HepG2 (cell line): ENCODE measurements around the gene RFFL. TPM values are rescaled to one million over a fixed set of nuclear protein-coding genes. Genes with fewer than 3 reads are reported as not detected.
A peak's percentile ranks its signal among the peaks of the same experiment; 100 is the strongest.

Experiments used
- ATF4 ChIP-seq, 2 experiments: fragments of 450-650 bp in 1 of 2; sonication (generic) in 1 of 2; formaldehyde crosslinking; IDR thresholded peaks; 2 replicates each; pipeline versions ENCODE4 v1.5.0 to v1.8.0; 2020 to 2022; ENCODE audit warnings: mild to moderate bottlenecking in 1 of 2, missing genetic modification reagents in 1 of 2
- GRHL1 ChIP-seq: sonication (generic); formaldehyde crosslinking; conservative IDR thresholded peaks from 2 replicates; pipeline ENCODE4 v1.8.0; 2022; ENCODE audit warnings: missing genetic modification reagents
- HDAC1 ChIP-seq: sonication (generic); formaldehyde crosslinking; IDR thresholded peaks from 2 replicates; pipeline ENCODE4 v1.5.1; 2020; ENCODE audit warnings: mild to moderate bottlenecking, missing genetic modification reagents
- HMGXB4 ChIP-seq, 2 experiments: sonication (generic) in 1 of 2; formaldehyde crosslinking in 1 of 2; IDR thresholded peaks; 2 replicates each; pipeline versions ENCODE4 v1.4.0 to v1.6.1; 2018 to 2020; ENCODE audit warnings: missing genetic modification reagents in 2 of 2, borderline replicate concordance in 1 of 2, low read depth in 1 of 2, mild to moderate bottlenecking in 1 of 2, missing biosample characterization in 1 of 2
- SNAPC4 ChIP-seq: sonication (generic); formaldehyde crosslinking; IDR thresholded peaks from 2 replicates; pipeline ENCODE4 v1.4.0; 2020; ENCODE audit warnings: mild to moderate bottlenecking, missing genetic modification reagents
- ZNF136 ChIP-seq: sonication (generic); formaldehyde crosslinking; IDR thresholded peaks from 2 replicates; pipeline ENCODE4 v1.8.1; 2022; ENCODE audit warnings: low read depth, mild to moderate bottlenecking, moderate library complexity, missing genetic modification reagents
- ZNF264 ChIP-seq: sonication (generic); formaldehyde crosslinking; IDR thresholded peaks from 2 replicates; pipeline ENCODE4 v1.4.0; 2020; ENCODE audit warnings: missing genetic modification reagents
- ZNF484 ChIP-seq: sonication (generic); formaldehyde crosslinking; IDR thresholded peaks from 2 replicates; pipeline ENCODE4 v1.5.1; 2020; ENCODE audit warnings: mild to moderate bottlenecking, low read depth, missing genetic modification reagents, borderline replicate concordance
- ZSCAN25 ChIP-seq: sonication (generic); formaldehyde crosslinking; IDR thresholded peaks from 2 replicates; pipeline ENCODE4 v1.8.0; 2022; ENCODE audit warnings: mild to moderate bottlenecking, missing genetic modification reagents
- ZUFSP ChIP-seq: sonication (generic); formaldehyde crosslinking; IDR thresholded peaks from 2 replicates; pipeline ENCODE4 v1.9.0; 2021; ENCODE audit warnings: missing genetic modification reagents, mild to moderate bottlenecking, borderline replicate concordance
- polyA plus RNA-seq, 8 experiments: library from polyadenylated mRNA; depleted of rRNA in 3 of 8; stranded (reverse) in 7 of 8; unstranded in 1 of 8; fragments of >200 nt; fragmentation: Illumina TruSeq in 4 of 8; extraction: Trizol in 4 of 8; gene quantifications; 2 replicates each; pipeline versions ENCODE4 v1.2.1 to v1.2.3, GENCODE V29; 2011 to 2016; ENCODE audit warnings: low read depth in 4 of 8, missing spikeins in 1 of 8, mixed read lengths in 1 of 8; ENCODE audit not compliant: insufficient read depth in 1 of 8
- total RNA-seq, 5 experiments: library from RNA; depleted of rRNA; stranded (reverse); fragments of >200 nt; fragmentation: Illumina TruSeq; extraction: Trizol; gene quantifications; 2 replicates each; pipeline ENCODE4 v1.2.3, GENCODE V29; 2016; ENCODE audit warnings: low read depth in 1 of 5
- TF ChIP-seq, protein P1 (sequence below): sonication (generic); formaldehyde crosslinking; IDR thresholded peaks from 2 replicates; pipeline ENCODE4 v1.5.0; 2020; ENCODE audit warnings: missing genetic modification reagents
- TF ChIP-seq, protein P2 (sequence below): sonication (generic); formaldehyde crosslinking; IDR thresholded peaks from 2 replicates; pipeline ENCODE4 v1.4.0; 2020; ENCODE audit warnings: missing genetic modification reagents; ENCODE audit errors: not compliant biosample characterization

Gene RFFL
- total and polyA plus RNA-seq, 2 of the 13 experiments (the other 11 are each of a cell fraction or from before 2014, with no cell fraction given): 24.3 to 48.6 TPM

GRCh38 chr17:34961093-34961911 is 102.2 kb downstream of the RFFL start, which contains the start of the genes CCT6B and ZNF830 (continued):
- TF ChIP-seq ZUFSP (CRISPR knock-in tag): no peak
- TF ChIP-seq ATF4 (CRISPR knock-in tag; IDR thresholded peaks at IDR 0.05): 0 out of 4 replicates have a peak, but pooled peaks of 1 of the 2 experiments have one; percentile 50
- no peak for TF ChIP-seq ZNF264 (CRISPR knock-in tag)
- TF ChIP-seq SNAPC4: peak; percentile 88; the same call in 1 of the 2 replicates
- no peak for TF ChIP-seq GRHL1 (CRISPR knock-in tag)
- TF ChIP-seq ZSCAN25 (CRISPR knock-in tag): no peak
- TF ChIP-seq, protein P1, sequence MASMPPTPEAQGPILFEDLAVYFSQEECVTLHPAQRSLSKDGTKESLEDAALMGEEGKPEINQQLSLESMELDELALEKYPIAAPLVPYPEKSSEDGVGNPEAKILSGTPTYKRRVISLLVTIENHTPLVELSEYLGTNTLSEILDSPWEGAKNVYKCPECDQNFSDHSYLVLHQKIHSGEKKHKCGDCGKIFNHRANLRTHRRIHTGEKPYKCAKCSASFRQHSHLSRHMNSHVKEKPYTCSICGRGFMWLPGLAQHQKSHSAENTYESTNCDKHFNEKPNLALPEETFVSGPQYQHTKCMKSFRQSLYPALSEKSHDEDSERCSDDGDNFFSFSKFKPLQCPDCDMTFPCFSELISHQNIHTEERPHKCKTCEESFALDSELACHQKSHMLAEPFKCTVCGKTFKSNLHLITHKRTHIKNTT (CRISPR knock-in tag): no peak
- TF ChIP-seq HMGXB4 (CRISPR knock-in tag; IDR thresholded peaks at IDR 0.05; ENCODE audit: borderline replicate concordance in 1 of 2, low read depth in 1 of 2): peak; percentile 57 to 75
- TF ChIP-seq, protein P2, sequence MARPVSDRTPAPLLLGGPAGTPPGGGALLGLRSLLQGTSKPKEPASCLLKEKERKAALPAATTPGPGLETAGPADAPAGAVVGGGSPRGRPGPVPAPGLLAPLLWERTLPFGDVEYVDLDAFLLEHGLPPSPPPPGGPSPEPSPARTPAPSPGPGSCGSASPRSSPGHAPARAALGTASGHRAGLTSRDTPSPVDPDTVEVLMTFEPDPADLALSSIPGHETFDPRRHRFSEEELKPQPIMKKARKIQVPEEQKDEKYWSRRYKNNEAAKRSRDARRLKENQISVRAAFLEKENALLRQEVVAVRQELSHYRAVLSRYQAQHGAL (CRISPR knock-in tag): peak; percentile 74
- no peak; the same call in 1 of the 2 replicates for TF ChIP-seq ZNF136 (CRISPR knock-in tag)
- peak; percentile 96 for TF ChIP-seq HDAC1 (CRISPR knock-in tag)
- TF ChIP-seq ZNF484: no peak
